Measurements from ENCODE around the gene PALS1.
"Not testable (repeated sequence)": the region's sequence is repeated elsewhere in the genome, so short reads cannot be mapped to it uniquely, and the experiment has no call there.

Gene PALS1

DNA sequence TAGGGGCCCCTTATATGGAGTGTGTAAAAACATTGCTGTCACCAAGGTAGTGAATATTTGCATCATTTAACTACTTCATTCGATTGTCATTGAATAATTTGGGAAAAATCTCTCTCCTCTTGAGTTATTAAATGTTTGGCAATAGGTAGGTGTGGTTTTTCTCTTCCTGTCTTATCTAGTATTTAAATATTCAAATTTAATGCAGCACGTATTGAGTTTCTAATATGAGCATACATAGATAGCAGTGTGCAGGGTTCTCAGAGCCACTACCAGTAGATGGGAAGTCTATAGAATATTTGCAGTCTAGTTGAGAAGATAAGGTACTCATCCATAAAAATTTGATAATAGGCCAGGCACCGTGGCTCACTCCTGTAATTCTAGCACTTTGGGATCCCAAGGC is 16.7 kb downstream of the PALS1 start:
- no peak for DNase-seq (ENCODE audit: low read depth, low spot score)

DNA sequence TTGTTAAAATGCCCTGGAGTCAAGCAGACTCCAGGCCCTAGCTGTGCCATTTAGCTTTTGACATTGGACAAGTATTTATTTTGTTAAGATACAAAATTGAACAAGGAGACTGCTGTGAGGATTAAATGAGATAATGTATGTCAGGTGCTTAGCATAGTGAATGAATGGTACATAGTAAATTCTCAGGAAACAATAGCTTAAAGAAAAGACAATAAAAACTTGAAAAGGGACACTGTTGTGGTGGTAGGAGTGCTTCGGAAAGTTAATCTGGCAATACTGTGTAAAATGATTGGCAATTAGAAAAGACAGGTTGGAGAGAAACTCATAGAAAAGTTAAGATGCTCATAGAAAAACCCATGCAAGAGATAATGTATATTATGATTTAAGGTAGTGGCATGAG is 19.7 kb downstream of the PALS1 start:
- no peak for DNase-seq (ENCODE audit: low read depth, low spot score)

DNA sequence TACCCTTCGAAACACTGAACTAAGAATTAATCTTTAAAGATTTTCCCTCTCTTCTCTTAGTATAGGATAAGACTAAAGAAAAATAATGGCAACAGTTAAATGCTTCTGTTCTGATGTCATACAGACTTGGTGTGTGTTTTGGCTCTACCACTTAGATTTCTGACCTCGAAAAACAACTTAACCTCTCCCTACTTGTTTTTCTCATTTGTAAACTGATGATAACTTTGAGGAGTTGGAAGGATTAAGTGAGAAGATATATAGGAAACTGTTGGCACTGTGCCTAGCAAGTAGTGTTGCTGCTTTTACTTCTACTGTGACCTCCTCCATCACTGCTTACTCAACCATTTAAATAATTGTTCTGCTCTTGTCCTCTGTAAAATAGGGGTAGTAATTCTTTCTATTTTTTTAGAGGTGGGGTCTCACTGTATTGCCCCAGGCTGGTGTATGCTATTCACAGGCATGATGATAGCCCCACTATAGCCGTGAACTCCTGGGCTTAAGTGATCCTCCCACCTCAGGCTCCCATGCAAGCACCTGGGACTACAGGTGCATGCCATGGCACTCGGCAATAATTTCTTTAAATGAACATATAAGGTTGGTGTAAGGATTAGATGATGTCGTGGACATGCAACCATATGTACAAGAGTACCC is 22.4 kb downstream of the PALS1 start:
- DNase-seq (ENCODE audit: low read depth, low spot score) = peak; percentile 55

DNA sequence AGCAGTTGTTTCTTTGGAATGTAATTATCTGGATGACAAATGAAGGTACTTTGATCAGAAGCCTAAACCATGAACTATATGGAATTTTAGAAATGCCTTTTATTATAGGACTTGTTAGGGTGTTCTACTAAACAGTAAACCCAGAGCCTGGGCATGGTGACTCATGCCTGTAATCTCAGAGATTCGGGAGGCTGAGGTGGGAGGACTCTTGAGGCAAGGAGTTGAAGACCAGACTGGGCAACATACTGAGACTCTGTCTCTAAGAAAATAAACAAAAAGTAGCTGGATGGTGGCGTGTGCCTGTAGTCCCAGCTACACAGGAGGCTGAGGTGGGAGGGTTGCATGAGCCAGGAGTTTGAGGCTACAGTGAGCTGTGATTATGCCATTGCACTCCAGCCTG is 23.9 kb downstream of the PALS1 start:
- DNase-seq (ENCODE audit: low read depth, low spot score) = peak; percentile 49

DNA sequence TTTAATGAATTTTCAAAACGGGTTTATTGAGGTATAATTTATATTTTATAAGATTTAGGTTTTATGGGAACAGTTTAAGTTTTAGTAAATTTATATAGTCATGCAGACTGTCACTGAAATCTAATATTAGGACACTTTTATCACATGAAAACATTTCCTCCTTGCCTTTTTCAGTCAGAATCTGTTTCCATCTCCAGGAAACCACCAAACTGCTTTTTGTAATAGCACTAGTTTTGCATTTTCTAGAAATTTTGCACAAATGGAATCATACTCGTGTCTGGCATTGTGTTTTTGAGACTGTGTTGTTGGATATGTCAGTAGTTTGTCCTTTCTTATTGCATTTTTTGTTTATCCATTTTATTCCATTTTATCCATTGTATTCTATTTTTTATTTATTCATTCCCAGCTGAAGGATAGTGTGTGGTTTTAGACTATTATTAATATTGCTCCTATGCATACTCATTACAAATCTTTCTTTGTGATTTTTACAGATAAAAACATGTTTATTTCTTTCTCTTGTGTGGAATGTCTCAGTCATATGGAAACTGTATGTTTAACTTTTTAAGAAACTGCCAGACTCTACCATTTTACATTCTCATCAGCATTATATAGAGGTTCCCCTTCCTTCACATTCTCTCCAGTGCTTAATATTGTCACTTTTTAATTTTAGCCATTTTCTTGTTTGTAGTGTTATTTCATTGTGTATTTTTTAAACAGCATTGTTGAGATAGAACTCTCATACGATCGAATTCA is 26.5 kb downstream of the PALS1 start:
- DNase-seq (ENCODE audit: low read depth, low spot score) = no peak

DNA sequence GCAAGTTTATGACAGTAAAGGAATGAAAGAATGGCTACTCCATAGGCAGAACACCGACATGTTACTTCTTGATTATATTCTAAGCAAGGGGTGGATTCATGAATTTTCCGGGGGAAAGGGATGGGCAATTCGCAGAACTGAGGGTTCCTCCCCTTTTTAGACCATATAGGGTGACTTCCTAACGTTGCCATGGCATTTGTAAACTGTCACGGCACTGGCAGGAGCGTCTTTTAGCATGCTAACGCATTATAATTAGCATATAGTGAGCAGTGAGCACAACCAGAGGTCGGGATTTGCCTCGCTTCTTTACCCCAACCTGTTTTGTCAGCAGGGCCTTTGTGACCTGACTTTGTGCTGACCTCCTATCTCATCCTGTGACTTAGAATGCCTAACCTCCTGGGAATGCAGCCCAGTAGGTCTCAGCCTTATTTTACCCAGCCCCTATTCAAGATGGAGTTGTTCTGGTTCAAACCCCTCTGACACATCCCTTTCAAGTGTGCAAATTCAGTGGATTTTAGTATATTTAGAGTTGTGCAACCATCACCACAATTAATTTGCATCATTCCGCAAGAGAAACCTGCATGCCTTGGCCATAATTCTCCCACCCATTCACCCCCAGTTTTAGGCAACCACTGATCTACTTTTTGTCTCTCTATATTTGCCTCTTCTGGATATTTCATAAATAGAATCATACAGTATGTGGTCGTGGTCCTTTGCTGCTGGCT is 27.4 kb downstream of the PALS1 start:
- DNase-seq (ENCODE audit: low read depth, low spot score) = peak; percentile 35

DNA sequence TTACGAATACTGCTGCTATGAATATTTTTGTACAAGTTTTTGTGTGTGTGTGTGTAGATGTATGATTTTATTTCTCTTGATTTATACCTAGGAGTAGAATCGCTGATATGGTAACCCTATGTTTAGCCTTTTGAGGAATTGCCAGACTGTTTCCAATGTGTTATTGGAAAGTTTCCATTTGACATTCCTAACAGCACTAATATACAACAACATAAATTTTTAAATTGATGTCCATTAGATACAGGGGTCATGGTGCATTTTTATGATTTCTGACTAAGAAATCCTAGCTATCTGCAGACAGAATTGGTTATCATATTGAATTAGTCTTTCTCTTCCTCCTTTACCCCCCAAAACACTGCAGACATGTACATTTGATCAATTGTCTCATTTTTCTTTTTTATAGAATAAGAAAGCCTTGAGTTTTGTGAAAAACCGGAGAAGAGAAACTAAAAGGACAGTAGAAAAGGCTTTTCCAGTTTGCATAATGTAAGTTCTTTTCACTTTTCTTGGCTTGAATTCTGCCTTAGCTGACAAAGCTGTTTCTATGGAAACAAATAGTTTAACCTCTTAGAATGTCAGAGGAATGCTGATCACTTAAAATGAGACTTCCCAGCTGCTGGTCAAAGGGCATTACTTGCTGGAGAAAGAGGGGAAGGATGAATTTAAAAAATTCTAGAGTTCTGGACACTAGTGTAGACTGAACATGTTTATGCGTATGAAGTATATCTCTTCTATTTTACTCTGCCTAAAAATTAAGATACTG is 28.2 kb downstream of the PALS1 start:
- DNase-seq (ENCODE audit: low read depth, low spot score) = peak; percentile 73

DNA sequence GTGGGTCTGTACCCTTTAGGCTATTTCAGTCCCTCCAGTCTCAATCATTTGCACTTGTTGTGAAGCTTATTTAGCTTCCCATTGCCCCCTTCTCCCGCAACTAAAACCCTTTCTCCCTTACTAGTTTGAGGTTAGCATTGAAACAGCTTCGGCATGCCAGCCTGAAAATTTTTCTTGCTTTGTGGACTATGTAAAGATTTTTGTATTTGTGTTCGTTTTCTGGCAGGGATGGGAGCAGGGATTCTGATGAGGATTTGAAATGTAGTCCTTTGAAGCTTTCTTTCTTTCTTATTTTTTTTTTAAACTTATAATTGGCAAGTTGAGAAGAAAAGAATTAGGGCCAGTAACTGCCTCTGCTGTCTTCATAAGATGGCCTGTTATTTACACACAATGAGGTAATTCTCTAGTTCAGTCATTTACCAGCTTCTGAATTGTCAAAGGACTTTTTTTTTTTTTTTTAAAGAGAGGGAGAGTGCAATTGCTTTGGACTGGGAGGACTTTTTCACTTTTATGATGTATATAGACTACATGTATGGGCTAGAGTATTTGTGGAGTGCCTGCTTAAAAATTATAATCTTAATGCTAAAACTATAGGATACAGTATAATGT is 29.0 kb downstream of the PALS1 start:
- peak; percentile 43 for DNase-seq (ENCODE audit: low read depth, low spot score)

DNA sequence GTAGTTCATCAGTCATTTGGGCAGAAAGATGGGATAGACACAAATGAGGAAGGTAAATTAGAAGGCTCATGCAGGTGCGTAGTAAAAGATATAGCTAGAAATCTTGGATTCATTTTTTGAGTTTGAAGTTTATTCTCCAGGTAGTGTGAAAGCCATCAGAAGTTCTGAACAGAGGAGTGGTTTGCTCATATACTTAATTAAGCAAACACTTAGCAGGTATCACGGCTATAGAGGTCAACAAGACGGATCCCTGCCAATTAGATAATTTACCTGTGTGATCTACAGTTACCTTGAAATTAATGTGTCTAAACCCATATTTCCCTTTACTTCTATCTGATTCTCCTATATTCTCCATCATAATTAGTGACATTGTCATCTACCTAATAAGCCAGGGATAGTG is 29.7 kb downstream of the PALS1 start:
- DNase-seq (ENCODE audit: low read depth, low spot score) = no peak

DNA sequence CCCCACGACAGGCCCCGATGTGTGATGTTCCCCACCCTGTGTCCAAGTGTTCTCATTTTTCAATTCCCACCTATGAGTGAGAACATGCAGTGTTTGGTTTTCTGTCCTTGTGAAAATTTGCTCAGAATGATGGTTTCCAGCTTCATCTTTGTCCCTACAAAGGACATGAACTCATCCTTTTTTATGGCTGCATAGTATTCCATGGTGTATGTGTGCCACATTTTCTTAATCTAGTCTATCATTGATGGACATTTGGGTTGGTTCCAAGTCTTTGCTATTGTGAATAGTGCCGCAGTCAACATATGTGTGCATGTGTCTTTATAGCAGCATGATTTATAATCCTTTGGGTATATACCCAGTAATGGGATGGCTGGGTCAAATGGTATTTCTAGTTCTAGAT is 32.0 kb downstream of the PALS1 start:
- not testable (repeated sequence) for DNase-seq (ENCODE audit: low read depth, low spot score)

DNA sequence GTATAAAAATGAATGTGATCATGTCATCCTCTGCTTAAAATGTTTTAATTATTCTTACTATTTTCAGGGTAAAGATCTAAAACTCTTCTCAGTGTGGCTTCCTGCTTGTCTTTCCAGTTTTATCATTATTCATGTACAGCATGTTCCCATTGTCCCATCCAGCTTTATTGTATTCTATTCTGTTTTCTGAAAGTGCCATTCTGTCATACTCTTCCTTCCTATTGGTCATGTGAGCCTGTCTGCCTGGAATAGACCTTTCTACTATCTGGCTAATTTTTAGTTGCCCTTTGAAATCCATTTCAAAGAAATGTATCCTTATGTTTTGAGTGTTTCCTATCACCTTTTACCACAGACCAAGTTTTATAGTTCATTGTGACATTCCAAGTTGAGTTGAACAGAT is 34.9 kb downstream of the PALS1 start:
- DNase-seq (ENCODE audit: low read depth, low spot score) = no peak

DNA sequence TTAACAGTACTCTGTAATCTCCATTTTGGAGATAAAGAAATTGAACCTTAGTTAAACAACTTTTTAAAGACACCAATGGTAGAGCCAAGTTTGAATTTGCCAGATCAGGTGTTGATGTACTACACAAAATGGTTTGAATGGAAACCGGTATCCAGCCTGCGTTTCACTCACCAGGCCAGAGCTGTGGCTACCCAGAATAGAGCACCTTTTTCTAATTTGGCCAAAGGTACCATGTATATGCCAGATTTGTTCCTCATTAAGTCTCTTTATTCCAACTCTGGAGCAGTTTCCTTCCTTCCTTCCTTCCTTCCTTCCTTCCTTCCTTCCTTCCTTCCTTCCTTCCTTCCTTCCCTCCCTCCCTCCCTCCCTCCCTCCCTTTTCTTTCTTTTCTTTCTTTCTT is 39.3 kb downstream of the PALS1 start:
- no peak for DNase-seq (ENCODE audit: low read depth, low spot score)

DNA sequence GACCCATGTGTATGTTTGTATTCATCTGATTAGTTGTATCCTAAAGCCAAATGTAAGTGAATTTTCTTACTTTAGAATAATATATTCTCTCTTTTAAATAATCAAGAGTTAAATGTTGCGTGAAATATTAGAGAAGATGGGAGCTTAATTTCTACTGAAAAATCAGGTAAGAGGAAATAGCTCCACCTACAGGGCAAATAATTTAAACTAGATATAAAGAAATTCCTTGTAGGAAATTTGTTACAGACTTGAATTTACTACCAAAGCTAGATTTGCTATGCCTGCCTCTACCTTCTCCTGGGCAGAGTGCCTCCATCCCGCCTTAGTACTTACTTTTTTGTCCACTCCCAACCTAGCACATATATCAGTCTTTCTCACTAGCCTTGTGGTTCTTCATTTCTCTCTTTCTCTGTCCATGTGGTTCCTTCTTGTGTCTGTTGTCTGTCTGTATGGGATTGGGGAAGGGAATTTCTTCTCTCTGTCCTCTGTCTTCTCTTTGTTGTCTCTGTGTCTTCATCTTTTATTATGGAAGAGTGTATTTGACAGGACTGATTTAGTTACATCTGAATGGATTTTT is 44.7 kb downstream of the PALS1 start:
- DNase-seq (ENCODE audit: low read depth, low spot score) = peak; percentile 58

All from astrocyte of the hippocampus (primary cell).